Measurements from ENCODE around the gene CREB3L2. TPM values are rescaled to one million over a fixed set of nuclear protein-coding genes. Genes with fewer than 3 reads are reported as not detected.

The CREB3L2 gene
- total and polyA plus RNA-seq, 2 donors (not counting 1 experiment from before 2014, with no cell fraction given): 13.8 to 25.1 TPM

DNA sequence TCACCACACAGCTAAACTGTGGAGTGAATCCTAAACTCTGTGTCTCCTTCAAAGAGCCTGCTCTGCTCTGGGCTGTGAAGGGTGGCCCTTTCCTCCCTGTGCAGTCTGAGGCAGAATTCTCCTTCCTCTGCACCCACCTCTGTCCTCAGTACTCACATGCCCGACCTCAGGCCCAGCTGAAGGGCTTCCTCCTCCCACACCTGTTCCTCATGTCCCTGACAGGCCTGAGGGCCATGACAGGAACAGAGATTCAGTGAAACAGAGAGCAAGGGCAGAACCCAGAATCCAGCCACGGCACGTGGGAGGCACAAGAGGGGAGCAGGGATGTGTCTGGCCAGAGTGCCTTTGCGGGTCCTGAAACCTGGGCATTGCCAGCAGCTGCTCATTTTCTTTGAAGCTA, 13.9 kb downstream of the CREB3L2 start:
- no peak overlapping the region for H3K9ac ChIP-seq (ENCODE audit: low read length)
- peak overlapping the region; percentile 59 for H3K4me2 ChIP-seq (replicated peaks; ENCODE audit: low read depth, low read length, poor library complexity, severe bottlenecking)
- H3K4me3 Mint-ChIP-seq: peak overlapping the region; percentile 46
- peaks cover 0 to 7% (median 0%) of the 10 kb centered on the region in 3 donors for H3K9me3 ChIP-seq (ENCODE audit: control extremely low read depth in 1 of 3, control insufficient read depth in 2 of 3, insufficient read depth in 1 of 3, low read length in 2 of 3)
- H3K4me3 ChIP-seq (ENCODE audit: control extremely low read depth in 1 of 5, extremely low read depth in 1 of 5, insufficient read depth in 1 of 5, low read depth in 2 of 5, low read length in 4 of 5): no peak overlapping the region
- no peak overlapping the region for H3K27ac Mint-ChIP-seq
- DNase-seq: peak; percentile 29
- no peaks in the 10 kb centered on the region for H3K36me3 ChIP-seq (replicated peaks in 1 of 2; ENCODE audit: control extremely low read depth in 1 of 2, control insufficient read depth in 1 of 2, extremely low read depth in 1 of 2, insufficient read depth in 2 of 2, low read length in 1 of 2)
- H3K4me1 ChIP-seq (ENCODE audit: control insufficient read depth in 2 of 2, insufficient read depth in 2 of 2, low read length in 2 of 2): peaks cover 65 to 73% of the 10 kb centered on the region in 2 donors
- ChIA-PET CTCF (interaction anchor here (2.4 to 3.2 kb wide), 3 partner anchors 14 to 84 kb away, joined by 11 to 32 read pairs (median 12); partner anchors contain the start of gene CREB3L2), POLR2A (interaction anchor here (0.5 kb wide), 1 partner anchor 11 kb away, joined by 4 read pairs; no protein-coding TSS in a partner anchor)
- no peaks in the 10 kb centered on the region for H3K9me3 Mint-ChIP-seq (ENCODE audit: insufficient read depth)
- WGBS (ENCODE audit: insufficient coverage): 4% methylated on average over 3 of the region's 4 CpGs
- no peak for TF ChIP-seq EZH2 (IDR thresholded peaks at IDR 0.05; ENCODE audit: borderline replicate concordance, insufficient read depth, low read depth, low read length, poor library complexity, severe bottlenecking)
- TF ChIP-seq, protein P1, sequence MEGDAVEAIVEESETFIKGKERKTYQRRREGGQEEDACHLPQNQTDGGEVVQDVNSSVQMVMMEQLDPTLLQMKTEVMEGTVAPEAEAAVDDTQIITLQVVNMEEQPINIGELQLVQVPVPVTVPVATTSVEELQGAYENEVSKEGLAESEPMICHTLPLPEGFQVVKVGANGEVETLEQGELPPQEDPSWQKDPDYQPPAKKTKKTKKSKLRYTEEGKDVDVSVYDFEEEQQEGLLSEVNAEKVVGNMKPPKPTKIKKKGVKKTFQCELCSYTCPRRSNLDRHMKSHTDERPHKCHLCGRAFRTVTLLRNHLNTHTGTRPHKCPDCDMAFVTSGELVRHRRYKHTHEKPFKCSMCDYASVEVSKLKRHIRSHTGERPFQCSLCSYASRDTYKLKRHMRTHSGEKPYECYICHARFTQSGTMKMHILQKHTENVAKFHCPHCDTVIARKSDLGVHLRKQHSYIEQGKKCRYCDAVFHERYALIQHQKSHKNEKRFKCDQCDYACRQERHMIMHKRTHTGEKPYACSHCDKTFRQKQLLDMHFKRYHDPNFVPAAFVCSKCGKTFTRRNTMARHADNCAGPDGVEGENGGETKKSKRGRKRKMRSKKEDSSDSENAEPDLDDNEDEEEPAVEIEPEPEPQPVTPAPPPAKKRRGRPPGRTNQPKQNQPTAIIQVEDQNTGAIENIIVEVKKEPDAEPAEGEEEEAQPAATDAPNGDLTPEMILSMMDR (IDR thresholded peaks at IDR 0.05): no peak
- no peaks in the 10 kb centered on the region for H3K27me3 ChIP-seq (replicated peaks in 1 of 4; ENCODE audit: control extremely low read depth in 1 of 4, control insufficient read depth in 3 of 4, insufficient read depth in 4 of 4, low read length in 3 of 4)
- peaks cover 74% of the 10 kb centered on the region for H3K79me2 ChIP-seq (ENCODE audit: control insufficient read depth, insufficient read depth, low read length)
- H4K20me1 ChIP-seq (ENCODE audit: control insufficient read depth, insufficient read depth, low read length, poor library complexity, severe bottlenecking): no peaks in the 10 kb centered on the region
- no peak for ATAC-seq (ENCODE audit: low read depth)
- H2AFZ ChIP-seq (ENCODE audit: insufficient read depth, low read depth, low read length, poor library complexity, severe bottlenecking): peak overlapping the region; percentile 21
- intact Hi-C loops (cut with micrococcal nuclease): no loop called here
- H3K27ac ChIP-seq (ENCODE audit: low read length in 2 of 2): peak overlapping the region; percentile 89 to 94
- no peaks in the 10 kb centered on the region for H3K27me3 Mint-ChIP-seq
- H3K4me1 Mint-ChIP-seq: peaks cover 20% of the 10 kb centered on the region

DNA sequence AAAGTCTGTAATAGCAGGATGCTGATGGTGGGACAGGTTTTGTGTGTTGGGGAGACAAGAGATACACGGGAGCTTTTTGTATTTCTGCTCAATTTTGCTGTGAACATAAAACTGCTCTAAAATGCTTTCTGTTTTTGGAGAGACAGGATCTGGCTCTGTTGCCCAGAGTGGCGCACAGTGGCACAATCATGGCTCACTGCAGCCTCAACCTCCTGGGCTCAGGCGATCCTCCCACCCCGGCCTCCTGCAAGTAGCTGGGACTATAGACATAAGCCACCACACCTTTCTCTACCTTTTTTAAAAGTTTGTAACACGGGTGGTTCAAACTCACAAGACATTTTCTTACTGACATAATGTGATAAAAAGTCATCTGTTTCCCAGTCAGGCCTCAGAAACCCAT, 14.3 kb downstream of the CREB3L2 start:
- WGBS (ENCODE audit: insufficient coverage): 94% methylated on average over 3 of the region's 5 CpGs
- POLR2A ChIA-PET: interaction anchor here (0.5 kb wide), 1 partner anchor 10 kb away, joined by 4 read pairs; no protein-coding TSS in a partner anchor
- peak overlapping the region; percentile 46 for H3K4me3 Mint-ChIP-seq
- Histone ChIP-seq H3K79me2 (ENCODE audit: control insufficient read depth, insufficient read depth, low read length) (peaks cover 74% of the 10 kb centered on the region), H3K4me2 (replicated peaks; ENCODE audit: low read depth, low read length, poor library complexity, severe bottlenecking) (peak overlapping the region; percentile 59), H2AFZ (ENCODE audit: insufficient read depth, low read depth, low read length, poor library complexity, severe bottlenecking) (no peak overlapping the region), H3K36me3 (replicated peaks in 1 of 2; ENCODE audit: control extremely low read depth in 1 of 2, control insufficient read depth in 1 of 2, extremely low read depth in 1 of 2, insufficient read depth in 2 of 2, low read length in 1 of 2) (no peaks in the 10 kb centered on the region), H3K4me3 (ENCODE audit: control extremely low read depth in 1 of 5, extremely low read depth in 1 of 5, insufficient read depth in 1 of 5, low read depth in 2 of 5, low read length in 4 of 5) (no peak overlapping the region), H3K9me3 (ENCODE audit: control extremely low read depth in 1 of 3, control insufficient read depth in 2 of 3, insufficient read depth in 1 of 3, low read length in 2 of 3) (peaks cover 0 to 11% (median 3%) of the 10 kb centered on the region in 3 donors), H3K9ac (ENCODE audit: low read length) (no peak overlapping the region), H3K4me1 (ENCODE audit: control insufficient read depth in 2 of 2, insufficient read depth in 2 of 2, low read length in 2 of 2) (peaks cover 62 to 70% of the 10 kb centered on the region in 2 donors), H3K27me3 (replicated peaks in 1 of 4; ENCODE audit: control extremely low read depth in 1 of 4, control insufficient read depth in 3 of 4, insufficient read depth in 4 of 4, low read length in 3 of 4) (no peaks in the 10 kb centered on the region), H4K20me1 (ENCODE audit: control insufficient read depth, insufficient read depth, low read length, poor library complexity, severe bottlenecking) (no peaks in the 10 kb centered on the region), H3K27ac (ENCODE audit: low read length in 2 of 2) (peak overlapping the region; percentile 89 to 94)
- no peak overlapping the region for H3K27ac Mint-ChIP-seq
- DNase-seq (no peak), ATAC-seq (ENCODE audit: low read depth) (no peak)
- H3K27me3 Mint-ChIP-seq: no peaks in the 10 kb centered on the region
- TF ChIP-seq EZH2 (IDR thresholded peaks at IDR 0.05; ENCODE audit: borderline replicate concordance, insufficient read depth, low read depth, low read length, poor library complexity, severe bottlenecking): no peak
- TF ChIP-seq, protein P1 (IDR thresholded peaks at IDR 0.05): no peak
- CTCF ChIA-PET: interaction anchor here (1.1 to 3.2 kb wide), 4 partner anchors 15 to 84 kb away, joined by 3 to 32 read pairs (median 12); partner anchors contain the start of gene CREB3L2
- H3K4me1 Mint-ChIP-seq: peaks cover 20% of the 10 kb centered on the region
- intact Hi-C loops (cut with micrococcal nuclease): no loop called here
- H3K9me3 Mint-ChIP-seq (ENCODE audit: insufficient read depth): peaks cover 2% of the 10 kb centered on the region

All from B cell (primary cell).